ENCODE measurements around the gene TCF4.

The TCF4 gene

DNA sequence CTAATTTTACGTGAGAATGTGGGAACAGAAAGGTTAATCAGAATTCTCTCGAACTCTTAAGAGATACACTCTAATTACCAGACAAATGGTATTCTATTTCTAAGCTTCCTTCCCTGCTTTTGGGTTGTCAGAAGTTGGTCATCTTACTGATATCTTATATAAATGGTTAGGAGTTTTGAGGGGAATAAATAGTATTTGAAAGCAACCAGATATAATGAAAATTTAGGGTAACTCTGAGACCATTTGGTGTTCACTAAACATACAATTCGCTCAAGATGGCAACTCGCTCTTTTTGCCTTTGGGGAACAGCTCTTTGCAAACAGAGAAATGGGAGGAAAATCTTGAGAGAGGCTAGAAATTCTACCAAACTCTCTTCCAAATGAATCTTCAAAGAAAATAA, 250.9 kb downstream of the TCF4 start:
- H3K4me3 ChIP-seq (ENCODE audit: low read length): no peak overlapping the region
- no peak for DNase-seq (ENCODE audit: low read depth)
- TF ChIP-seq, protein P1, sequence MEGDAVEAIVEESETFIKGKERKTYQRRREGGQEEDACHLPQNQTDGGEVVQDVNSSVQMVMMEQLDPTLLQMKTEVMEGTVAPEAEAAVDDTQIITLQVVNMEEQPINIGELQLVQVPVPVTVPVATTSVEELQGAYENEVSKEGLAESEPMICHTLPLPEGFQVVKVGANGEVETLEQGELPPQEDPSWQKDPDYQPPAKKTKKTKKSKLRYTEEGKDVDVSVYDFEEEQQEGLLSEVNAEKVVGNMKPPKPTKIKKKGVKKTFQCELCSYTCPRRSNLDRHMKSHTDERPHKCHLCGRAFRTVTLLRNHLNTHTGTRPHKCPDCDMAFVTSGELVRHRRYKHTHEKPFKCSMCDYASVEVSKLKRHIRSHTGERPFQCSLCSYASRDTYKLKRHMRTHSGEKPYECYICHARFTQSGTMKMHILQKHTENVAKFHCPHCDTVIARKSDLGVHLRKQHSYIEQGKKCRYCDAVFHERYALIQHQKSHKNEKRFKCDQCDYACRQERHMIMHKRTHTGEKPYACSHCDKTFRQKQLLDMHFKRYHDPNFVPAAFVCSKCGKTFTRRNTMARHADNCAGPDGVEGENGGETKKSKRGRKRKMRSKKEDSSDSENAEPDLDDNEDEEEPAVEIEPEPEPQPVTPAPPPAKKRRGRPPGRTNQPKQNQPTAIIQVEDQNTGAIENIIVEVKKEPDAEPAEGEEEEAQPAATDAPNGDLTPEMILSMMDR (conservative IDR thresholded peaks at IDR 0.05; ENCODE audit: low read depth, low read length): no peak

DNA sequence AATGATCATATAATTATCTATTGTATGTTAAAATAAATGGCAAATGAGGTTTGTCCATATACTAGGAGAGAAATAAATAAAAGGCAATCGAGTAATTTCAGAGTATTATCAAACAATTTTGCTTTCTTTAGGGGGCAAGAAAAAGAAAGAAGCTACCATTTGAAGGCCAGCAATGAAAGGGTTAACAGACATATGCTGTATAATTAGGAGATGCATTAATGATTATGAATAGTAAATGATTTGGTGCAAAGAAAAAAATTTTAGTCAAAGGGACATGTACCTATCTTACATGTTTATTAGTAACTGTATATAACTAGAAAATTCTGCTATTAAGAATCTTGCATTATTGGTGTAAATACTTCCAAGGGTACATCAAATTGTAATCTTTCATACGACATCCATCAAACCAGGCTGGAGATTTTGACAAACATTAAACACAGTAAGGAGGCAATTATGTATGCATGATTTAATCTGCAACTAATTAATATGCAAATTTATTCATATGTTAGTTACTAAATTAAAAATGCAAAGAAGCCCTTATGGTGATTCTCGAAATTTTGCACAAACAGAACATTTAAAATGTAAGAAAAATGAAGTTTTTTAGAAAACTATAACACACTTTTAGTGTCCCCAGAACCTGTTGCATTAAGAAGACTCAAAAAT, 251.4 kb downstream of the TCF4 start:
- TF ChIP-seq, protein P1 (conservative IDR thresholded peaks at IDR 0.05; ENCODE audit: low read depth, low read length): no peak
- no peak overlapping the region for H3K4me3 ChIP-seq (ENCODE audit: low read length)
- DNase-seq (ENCODE audit: low read depth): no peak

DNA sequence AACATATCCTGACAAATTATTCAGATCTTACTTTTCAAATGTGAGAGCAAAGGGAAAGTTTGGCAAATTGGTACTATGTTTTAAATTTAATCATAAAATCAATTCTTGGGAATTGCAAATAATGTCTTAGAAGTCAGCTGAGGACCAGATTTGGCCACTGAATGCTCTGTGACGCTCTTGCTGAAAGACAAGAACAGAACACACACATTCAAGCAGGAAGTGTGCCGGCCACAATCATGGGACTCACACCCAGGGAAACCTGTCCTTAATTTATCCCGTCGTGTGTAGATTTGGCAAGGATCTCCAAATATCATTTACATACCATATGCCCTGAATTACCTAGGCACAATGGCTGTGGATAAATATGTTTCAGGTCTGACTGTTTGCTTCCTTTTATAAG, 253.1 kb downstream of the TCF4 start:
- TF ChIP-seq, protein P1 (conservative IDR thresholded peaks at IDR 0.05; ENCODE audit: low read depth, low read length): no peak
- DNase-seq (ENCODE audit: low read depth): no peak
- H3K4me3 ChIP-seq (ENCODE audit: low read length): no peak overlapping the region

DNA sequence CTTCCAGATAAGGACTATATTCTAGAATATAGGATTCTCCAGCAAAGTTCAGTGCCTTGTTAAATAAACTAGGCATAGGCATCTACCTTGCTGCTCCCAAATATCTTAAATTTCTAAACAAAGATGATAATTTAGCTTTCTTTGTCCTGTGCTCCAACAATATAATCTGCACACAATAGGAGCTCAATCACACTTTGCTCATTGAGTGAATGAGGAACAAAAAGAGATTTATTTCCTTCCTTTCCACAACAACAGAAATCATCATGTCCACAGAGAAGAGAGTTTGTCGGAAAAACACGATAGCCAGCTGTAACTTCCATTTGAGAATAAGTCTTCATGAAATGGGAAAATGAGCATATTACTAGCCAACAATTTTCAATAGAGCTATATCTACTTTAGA, 256.7 kb downstream of the TCF4 start:
- no peak overlapping the region for H3K4me3 ChIP-seq (ENCODE audit: low read length)
- DNase-seq (ENCODE audit: low read depth): no peak
- TF ChIP-seq, protein P1 (conservative IDR thresholded peaks at IDR 0.05; ENCODE audit: low read depth, low read length): no peak

DNA sequence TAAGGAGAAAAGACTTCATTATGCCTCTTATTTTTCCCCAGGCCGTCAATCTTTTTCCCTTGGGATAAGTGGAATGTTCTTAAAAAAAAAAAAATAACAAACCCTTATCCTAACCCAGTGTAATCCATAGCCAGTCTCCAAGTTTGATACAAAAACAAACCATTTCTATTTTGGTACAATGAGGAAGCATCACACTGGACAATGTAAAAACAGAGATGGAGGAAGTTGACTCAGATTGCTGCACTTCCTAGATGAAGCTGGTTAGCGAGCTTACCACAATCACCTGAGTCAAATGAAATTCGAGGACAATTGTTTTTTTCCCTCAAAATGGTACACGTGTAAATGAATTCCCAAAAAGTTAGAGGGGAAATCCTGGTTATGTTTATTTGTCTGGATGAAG, 259.7 kb downstream of the TCF4 start:
- DNase-seq (ENCODE audit: low read depth): no peak
- no peak overlapping the region for H3K4me3 ChIP-seq (ENCODE audit: low read length)
- TF ChIP-seq, protein P1 (conservative IDR thresholded peaks at IDR 0.05; ENCODE audit: low read depth, low read length): no peak

DNA sequence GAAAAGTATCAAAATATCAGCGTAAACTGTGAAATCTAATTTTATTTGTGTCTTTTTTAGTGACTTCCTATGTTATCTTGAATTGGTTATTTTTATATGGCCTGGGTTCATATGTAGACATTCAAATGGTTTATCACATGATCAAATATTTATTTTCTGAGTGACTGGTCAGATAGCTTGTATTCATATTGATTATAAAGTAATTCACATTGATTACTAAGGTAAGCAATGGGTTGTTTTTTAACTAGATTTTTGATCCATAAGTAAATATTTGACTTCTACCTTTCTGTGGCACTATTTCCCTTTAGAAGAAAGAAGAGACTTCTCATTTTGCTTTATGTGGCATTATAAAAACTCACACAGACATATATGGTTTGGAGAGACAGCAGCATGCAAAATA, 260.5 kb downstream of the TCF4 start:
- TF ChIP-seq, protein P1 (conservative IDR thresholded peaks at IDR 0.05; ENCODE audit: low read depth, low read length): no peak
- no peak for DNase-seq (ENCODE audit: low read depth)

DNA sequence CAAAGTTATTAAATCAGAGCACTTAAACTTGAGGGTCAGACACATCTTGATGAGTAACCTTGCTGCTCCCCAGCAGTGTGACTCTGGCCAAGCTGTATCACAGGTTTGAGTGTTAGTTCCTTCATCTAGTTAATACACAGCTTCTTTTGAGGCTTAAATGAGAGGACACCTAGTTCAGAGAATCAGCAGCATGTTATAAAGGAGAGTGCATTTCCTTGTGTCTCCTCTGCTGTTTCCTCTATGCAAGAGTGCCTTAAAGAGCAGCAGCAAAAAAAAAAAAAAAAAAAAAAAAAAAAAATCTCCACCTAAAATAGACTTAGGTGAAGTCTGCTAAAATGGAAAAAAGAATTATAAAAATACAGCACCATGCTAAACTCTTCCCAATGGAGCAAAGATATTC, 261.9 kb downstream of the TCF4 start:
- H3K4me3 ChIP-seq (ENCODE audit: low read length): no peak overlapping the region
- TF ChIP-seq, protein P1 (conservative IDR thresholded peaks at IDR 0.05; ENCODE audit: low read depth, low read length): no peak
- DNase-seq (ENCODE audit: low read depth): no peak

More for the DNA sequence above, 260.5 kb downstream of the TCF4 start:
- H3K4me3 ChIP-seq (ENCODE audit: low read length): no peak overlapping the region
